DOHH2 (cell line): ENCODE results near the gene FLNA.

Experiments used
- CTCF ChIP-seq: fragments of 200-600 bp; sonication (generic); IDR thresholded peaks from one replicate; pipeline ENCODE4 v1.5.1; 2014; ENCODE audit warnings: antibody characterized with exemption, mild to moderate bottlenecking, low read depth, low read length; ENCODE audit not compliant: poor library complexity, severe bottlenecking
- EZH2phosphoT487 ChIP-seq: fragments of 200-600 bp; sonication (generic); IDR thresholded peaks from 2 replicates; pipeline ENCODE4 v1.6.1; 2017; ENCODE audit warnings: borderline replicate concordance, mild to moderate bottlenecking, antibody characterized with exemption, low read length, moderate library complexity, mixed read lengths

GRCh38 chrX:154309041-154309775, 65.2 kb downstream of the FLNA start:
- TF ChIP-seq CTCF (no peak), EZH2phosphoT487 (no peak)
